Measurements from ENCODE around the gene IRF9. TPM values are rescaled to one million over a fixed set of nuclear protein-coding genes. Genes with fewer than 3 reads are reported as not detected.
A peak's percentile ranks its signal among the peaks of the same experiment; 100 is the strongest.

Gene IRF9
- total and polyA plus RNA-seq, 2 of the 13 experiments (the other 11 are each of a cell fraction or from before 2014, with no cell fraction given): 14.9 to 49.7 TPM

DNA sequence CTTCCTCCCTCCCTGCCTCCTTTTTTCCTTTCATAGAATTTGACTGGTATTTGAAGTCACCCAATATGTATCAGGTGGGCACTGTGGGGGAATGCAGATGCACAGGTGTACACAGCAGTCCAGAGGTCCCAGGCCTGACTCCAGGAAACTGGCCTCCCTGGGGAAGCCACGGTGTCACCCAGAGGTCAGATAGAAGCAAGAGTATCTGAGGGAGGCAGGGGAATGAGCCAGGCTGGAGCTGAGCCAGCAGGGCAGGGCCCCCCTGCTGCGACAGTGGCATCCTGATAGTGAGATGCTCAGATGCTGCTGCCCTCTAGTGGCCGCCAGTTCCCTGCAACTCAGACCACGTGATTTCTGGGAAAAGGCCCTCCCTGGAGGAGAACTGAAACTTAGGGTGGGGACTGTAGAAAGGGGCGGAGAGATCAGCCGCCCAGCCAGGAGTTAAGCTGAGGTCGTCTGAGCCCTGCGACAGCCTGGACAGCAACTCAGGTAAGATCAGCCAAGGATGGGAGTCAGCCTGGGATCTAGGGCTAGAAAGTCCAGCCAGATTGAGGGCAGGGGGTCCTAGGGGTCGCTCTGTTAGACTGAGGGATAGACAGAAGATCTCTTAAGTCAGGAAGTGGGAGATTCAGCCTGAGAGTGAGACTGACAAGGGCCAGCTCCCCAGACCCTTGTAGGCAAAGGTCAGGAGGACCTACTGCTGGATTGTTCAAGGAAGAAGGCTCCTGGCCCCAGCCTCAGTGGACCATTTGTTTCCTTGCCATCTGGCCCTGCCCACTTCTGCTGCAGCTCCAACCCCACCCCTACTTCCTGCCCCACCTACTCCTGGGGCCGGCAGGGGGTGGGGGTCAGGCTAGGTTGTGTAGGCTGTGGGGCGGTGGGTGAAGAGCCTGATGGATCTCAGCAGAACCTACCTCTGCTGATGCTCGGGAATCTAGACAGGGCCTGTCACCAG is at the start of gene IRF9 (continued):
- TF ChIP-seq TIGD3 (CRISPR knock-in tag; IDR thresholded peaks at IDR 0.05; ENCODE audit: borderline replicate concordance) (peak; percentile 80; the same call in 1 of the 2 replicates), HCFC1 (IDR thresholded peaks at IDR 0.05; ENCODE audit: low read depth, low read length) (peak; percentile 53; the same call in 1 of the 2 replicates), ZBTB21 (CRISPR knock-in tag; IDR thresholded peaks at IDR 0.05) (peak; percentile 83), NCOA5 (CRISPR knock-in tag; IDR thresholded peaks at IDR 0.05) (no peak; the same call in 1 of the 2 replicates), ZFP36 (IDR thresholded peaks at IDR 0.05; ENCODE audit: borderline replicate concordance, low read depth, low read length, partially characterized antibody) (no peak), ZNF672 (CRISPR knock-in tag; IDR thresholded peaks at IDR 0.05) (no peak), CREM (IDR thresholded peaks at IDR 0.05) (peak; percentile 77), CREM (CRISPR knock-in tag; IDR thresholded peaks at IDR 0.05) (no peak; the same call in 1 of the 2 replicates), KAT7 (CRISPR knock-in tag; IDR thresholded peaks at IDR 0.05; ENCODE audit: borderline replicate concordance) (peak; percentile 99), ZNF414 (CRISPR knock-in tag; IDR thresholded peaks at IDR 0.05) (peak; percentile 87), HNF4A (CRISPR knock-in tag; IDR thresholded peaks at IDR 0.05) (peak; percentile 82), SOX6 (IDR thresholded peaks at IDR 0.05) (no peak), SOX6 (CRISPR knock-in tag; IDR thresholded peaks at IDR 0.05) (peak; percentile 94), ARNT2 (CRISPR knock-in tag; IDR thresholded peaks at IDR 0.05; ENCODE audit: low read depth) (peak; percentile 90), PPARG (CRISPR knock-in tag; conservative IDR thresholded peaks at IDR 0.05) (peak; percentile 93), NFRKB (IDR thresholded peaks at IDR 0.05) (no peak), NR2F1 (CRISPR knock-in tag; IDR thresholded peaks at IDR 0.05) (peak; percentile 75 to 93; a peak in 3 of 4 replicates), ISX (CRISPR knock-in tag; conservative IDR thresholded peaks at IDR 0.05) (0 out of 2 replicates have a peak, but pooled peaks have one; percentile 25)
- TF ChIP-seq, protein P1, sequence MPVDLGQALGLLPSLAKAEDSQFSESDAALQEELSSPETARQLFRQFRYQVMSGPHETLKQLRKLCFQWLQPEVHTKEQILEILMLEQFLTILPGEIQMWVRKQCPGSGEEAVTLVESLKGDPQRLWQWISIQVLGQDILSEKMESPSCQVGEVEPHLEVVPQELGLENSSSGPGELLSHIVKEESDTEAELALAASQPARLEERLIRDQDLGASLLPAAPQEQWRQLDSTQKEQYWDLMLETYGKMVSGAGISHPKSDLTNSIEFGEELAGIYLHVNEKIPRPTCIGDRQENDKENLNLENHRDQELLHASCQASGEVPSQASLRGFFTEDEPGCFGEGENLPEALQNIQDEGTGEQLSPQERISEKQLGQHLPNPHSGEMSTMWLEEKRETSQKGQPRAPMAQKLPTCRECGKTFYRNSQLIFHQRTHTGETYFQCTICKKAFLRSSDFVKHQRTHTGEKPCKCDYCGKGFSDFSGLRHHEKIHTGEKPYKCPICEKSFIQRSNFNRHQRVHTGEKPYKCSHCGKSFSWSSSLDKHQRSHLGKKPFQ (CRISPR knock-in tag; IDR thresholded peaks at IDR 0.05; ENCODE audit: insufficient replicate concordance): peak; percentile 91
- TF ChIP-seq, protein P2, sequence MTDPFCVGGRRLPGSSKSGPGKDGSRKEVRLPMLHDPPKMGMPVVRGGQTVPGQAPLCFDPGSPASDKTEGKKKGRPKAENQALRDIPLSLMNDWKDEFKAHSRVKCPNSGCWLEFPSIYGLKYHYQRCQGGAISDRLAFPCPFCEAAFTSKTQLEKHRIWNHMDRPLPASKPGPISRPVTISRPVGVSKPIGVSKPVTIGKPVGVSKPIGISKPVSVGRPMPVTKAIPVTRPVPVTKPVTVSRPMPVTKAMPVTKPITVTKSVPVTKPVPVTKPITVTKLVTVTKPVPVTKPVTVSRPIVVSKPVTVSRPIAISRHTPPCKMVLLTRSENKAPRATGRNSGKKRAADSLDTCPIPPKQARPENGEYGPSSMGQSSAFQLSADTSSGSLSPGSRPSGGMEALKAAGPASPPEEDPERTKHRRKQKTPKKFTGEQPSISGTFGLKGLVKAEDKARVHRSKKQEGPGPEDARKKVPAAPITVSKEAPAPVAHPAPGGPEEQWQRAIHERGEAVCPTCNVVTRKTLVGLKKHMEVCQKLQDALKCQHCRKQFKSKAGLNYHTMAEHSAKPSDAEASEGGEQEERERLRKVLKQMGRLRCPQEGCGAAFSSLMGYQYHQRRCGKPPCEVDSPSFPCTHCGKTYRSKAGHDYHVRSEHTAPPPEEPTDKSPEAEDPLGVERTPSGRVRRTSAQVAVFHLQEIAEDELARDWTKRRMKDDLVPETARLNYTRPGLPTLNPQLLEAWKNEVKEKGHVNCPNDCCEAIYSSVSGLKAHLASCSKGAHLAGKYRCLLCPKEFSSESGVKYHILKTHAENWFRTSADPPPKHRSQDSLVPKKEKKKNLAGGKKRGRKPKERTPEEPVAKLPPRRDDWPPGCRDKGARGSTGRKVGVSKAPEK (CRISPR knock-in tag; IDR thresholded peaks at IDR 0.05; ENCODE audit: borderline replicate concordance): no peak; the same call in 1 of the 2 replicates
- TF ChIP-seq, protein P3, sequence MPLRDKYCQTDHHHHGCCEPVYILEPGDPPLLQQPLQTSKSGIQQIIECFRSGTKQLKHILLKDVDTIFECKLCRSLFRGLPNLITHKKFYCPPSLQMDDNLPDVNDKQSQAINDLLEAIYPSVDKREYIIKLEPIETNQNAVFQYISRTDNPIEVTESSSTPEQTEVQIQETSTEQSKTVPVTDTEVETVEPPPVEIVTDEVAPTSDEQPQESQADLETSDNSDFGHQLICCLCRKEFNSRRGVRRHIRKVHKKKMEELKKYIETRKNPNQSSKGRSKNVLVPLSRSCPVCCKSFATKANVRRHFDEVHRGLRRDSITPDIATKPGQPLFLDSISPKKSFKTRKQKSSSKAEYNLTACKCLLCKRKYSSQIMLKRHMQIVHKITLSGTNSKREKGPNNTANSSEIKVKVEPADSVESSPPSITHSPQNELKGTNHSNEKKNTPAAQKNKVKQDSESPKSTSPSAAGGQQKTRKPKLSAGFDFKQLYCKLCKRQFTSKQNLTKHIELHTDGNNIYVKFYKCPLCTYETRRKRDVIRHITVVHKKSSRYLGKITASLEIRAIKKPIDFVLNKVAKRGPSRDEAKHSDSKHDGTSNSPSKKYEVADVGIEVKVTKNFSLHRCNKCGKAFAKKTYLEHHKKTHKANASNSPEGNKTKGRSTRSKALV (CRISPR knock-in tag; IDR thresholded peaks at IDR 0.05): peak; percentile 83; the same call in 1 of the 2 replicates

Data from HepG2 (cell line).